Dedifferentiated amniotic fluid mesenchymal stem cell (primary cell): ENCODE results near the gene CAPN15.

Source experiments
- DNase-seq: peaks from one replicate; pipeline ENCODE4 v3.0.0-alpha.2; 2016; ENCODE audit errors: extremely low spot score

The CAPN15 gene

GRCh38 chr16:525520-526180 is 1.9 kb upstream of the CAPN15 start:
- peak; percentile 66 for DNase-seq

GRCh38 chr16:526181-527014 is 1.1 kb upstream of the CAPN15 start:
- no peak for DNase-seq

- DNase-seq, result peak; percentile 22
Observed at GRCh38 chr16:528111-529011, 849 bp downstream of the CAPN15 start.

GRCh38 chr16:529012-529575 is 1.6 kb downstream of the CAPN15 start:
- DNase-seq, result no peak

GRCh38 chr16:530111-530817 is 2.8 kb downstream of the CAPN15 start:
- no peak for DNase-seq

GRCh38 chr16:531494-532125 is 4.1 kb downstream of the CAPN15 start:
- no peak for DNase-seq

GRCh38 chr16:533391-534123 is 6.0 kb downstream of the CAPN15 start:
- no peak for DNase-seq

- no peak for DNase-seq
Observed at GRCh38 chr16:534135-534534, 6.6 kb downstream of the CAPN15 start.

- no peak for DNase-seq
Observed at GRCh38 chr16:534856-535445, 7.4 kb downstream of the CAPN15 start.

GRCh38 chr16:535446-536405 is 8.2 kb downstream of the CAPN15 start:
- no peak for DNase-seq

- DNase-seq, result no peak
Observed at GRCh38 chr16:536746-537145, 9.2 kb downstream of the CAPN15 start.

- no peak for DNase-seq
Observed at GRCh38 chr16:537415-538335, 10.2 kb downstream of the CAPN15 start.

GRCh38 chr16:539901-540530 is 12.5 kb downstream of the CAPN15 start:
- DNase-seq, result peak; percentile 52

- no peak for DNase-seq
Observed at GRCh38 chr16:540645-541340, 13.3 kb downstream of the CAPN15 start.

- no peak for DNase-seq
Observed at GRCh38 chr16:543301-544164, 16.0 kb downstream of the CAPN15 start.
